Right renal cortex interstitium (tissue), 3 donors: ENCODE measurements around the gene KPNA1. TPM values are rescaled to one million over a fixed set of nuclear protein-coding genes. Genes with fewer than 3 reads are reported as not detected.

Experiments used
- DNase-seq, 3 donors: peaks; one replicate each; pipeline ENCODE4 v3.0.0-alpha.2; 2013; ENCODE audit warnings: low read depth in 3 of 3, low spot score in 2 of 3
- polyA plus RNA-seq, 3 donors: library from polyadenylated mRNA; unstranded; fragments of 120-200 nt; gene quantifications; one replicate each; pipeline ENCODE4 v1.2.1, GENCODE V29; 2013; ENCODE audit not compliant: insufficient read length in 3 of 3

The KPNA1 gene
- polyA plus RNA-seq: 10 to 100 TPM; 47.2 to 51.6 (median 51.1) TPM

DNA sequence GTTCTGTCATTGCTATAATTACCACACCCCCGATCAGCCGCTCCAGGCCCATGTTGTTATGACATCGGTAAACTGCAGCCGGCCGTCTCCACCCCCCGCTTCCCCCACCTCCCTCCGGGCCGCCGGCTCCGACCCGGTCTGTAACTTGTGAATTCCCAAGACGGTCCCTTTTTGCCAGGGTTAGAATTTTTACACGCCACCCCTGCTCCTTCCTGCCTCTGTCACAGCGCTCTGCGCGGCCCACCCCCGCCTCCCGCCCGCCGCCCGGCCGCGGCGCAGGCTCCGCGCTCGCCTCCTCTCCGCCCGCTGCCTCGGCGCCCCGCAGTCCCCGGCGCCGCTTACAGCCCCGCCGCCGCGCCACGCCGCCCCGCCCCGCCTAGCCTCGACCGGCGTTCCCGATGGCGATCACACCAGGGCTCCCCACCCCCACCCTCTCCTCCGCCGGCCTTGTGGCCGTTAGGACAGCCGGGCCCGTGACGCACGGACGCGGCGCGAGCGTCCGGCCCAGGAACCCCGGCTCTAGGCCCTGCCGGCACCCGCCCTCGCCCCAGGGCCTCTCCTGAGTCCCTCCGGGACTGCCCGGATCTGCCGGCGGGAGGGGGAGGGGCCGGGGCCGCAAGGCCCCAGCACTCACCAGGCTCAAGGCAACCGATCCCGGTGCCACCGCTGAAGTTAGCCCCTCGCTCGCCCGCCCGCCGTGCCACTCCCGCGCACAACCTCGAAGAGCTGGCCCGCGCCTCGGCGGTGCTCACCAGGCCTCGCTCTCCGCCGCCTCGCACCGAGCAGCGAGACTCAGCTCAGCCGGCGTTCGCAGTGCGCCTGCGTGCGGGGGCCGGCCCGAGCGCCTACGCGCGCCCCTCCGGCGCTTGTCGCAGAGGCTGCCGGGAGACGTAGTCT is at the start of gene KPNA1:
Gene KPNA1, minus strand, starts transcription at position 817 of the 897 bp plus-strand sequence. CDS start 18,374 bp downstream, outside the sequence.
- DNase-seq: peak; percentile 64 to 86 (median 78)

GRCh38 chr3:122564155-122564912 is 49.6 kb upstream of the KPNA1 start, which contains the start of the genes DTX3L and PARP9:
DTX3L (plus strand) TSS chr3:122564338; CDS start chr3:122564427, 89 bp downstream.
PARP9 (minus strand) TSS chr3:122564300; CDS start chr3:122559620, 4,680 bp downstream.
- DNase-seq: peak in 2 of 3 donors; percentile 47 to 74

DNA sequence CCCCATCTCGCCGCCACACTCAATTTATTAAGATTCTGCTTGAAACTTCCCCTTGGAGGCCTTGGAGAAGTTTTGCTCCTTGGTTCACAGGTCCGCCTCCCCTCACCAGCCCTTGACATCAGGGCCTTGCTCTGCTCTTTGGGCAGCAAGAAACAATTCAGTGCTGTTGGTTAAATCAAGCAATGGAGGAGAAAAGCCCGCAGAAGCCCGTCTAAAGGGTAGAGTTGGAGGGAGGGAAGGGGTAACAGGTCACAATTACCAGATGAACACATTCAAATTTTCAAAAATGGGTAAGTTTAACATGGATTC is 48.9 kb upstream of the KPNA1 start:
- no peak for DNase-seq

DNA sequence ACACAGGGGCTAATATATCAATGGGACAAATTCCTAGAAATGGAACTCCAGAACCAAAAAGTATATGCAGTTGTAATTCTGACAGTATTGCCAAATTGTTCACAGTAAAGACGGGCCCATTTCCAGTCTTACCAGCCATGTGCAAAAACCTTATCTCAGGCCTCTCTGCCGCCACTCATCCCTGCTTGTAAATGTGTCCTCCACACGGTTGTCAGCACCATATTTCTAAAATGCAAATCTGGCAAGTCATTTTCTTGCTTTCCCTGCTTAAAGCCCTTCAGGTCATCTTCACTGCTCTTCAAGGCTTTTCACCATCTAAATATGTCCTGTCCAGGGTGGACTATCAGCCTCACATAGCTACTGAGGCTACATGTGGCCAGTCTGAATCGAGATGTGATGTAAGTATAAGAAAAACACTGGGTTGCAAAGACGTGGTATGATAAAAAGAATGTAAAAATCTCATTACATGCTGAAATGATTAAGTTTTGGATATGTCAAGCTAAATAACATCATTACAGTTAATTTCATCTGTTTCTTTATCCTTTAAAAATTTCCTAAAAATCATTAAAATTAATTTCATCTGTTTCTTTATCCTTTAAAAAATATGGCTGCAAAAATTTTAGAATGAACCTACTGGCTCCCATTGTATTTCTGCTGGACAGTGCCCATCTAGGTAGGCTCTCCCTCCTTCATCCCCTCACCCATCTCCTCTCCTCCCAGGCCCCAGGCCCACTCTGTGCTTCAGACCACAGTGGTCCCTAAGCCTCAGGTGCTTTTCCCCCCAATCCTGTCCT is 48.4 kb upstream of the KPNA1 start:
- no peak for DNase-seq

DNA sequence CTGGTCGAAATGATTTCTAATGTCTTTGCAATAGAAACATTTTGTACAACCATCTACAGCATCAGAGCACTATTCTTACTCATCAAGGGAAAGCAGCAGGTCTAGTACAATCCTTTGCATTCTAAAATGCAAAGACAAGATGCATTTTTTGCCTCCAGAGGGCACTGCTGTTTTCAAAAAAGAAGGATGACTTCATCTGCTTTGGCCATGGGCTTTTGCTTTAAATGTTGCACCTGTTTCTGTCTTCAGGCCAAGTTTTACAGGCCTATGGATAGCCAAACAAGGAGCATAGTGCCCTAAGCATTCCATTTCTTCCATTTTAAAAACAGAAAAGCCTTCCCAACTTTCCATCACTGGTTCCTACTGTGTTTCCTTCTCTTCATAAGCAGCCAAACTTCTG is 45.9 kb upstream of the KPNA1 start:
- peak in 1 of 3 donors; percentile 52 for DNase-seq

DNA sequence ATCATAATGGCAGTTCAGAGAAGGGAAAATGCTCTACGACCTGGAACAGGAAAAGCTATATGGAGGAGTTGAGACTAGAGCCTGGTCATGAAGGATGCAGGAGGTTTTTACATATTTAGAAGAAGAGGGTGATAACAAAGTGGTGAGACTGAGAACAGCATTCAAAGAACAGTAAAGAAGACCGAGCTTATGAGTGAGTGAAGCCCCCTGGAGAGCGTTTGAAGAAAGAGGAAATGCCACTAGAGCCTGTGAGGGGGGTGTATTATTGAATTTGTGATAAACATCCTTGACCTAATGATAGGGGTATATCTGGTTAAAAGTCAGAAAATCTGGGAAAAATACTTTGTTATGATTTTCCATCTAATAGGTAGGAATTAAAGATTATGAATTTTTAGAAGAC is 45.2 kb upstream of the KPNA1 start:
- DNase-seq: no peak

DNA sequence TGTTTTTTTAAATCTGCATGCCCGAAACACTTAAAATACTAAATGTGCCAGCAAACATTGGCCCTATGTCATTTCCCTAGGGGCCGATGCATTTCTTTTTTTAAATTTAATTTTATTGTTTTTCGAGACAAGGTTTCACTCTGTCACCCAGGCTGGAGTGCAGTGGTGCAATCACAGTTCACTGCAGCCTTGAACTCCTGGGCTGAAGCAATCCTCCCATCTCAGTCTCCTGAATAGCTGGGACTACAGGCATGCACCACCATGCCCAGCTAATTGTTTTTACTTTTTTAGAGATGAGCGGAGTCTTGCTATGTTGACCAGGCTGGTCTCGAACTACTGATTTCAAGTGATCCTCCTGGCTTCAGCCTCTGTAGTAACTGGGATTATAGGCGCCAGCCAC is 43.9 kb upstream of the KPNA1 start:
- no peak for DNase-seq

DNA sequence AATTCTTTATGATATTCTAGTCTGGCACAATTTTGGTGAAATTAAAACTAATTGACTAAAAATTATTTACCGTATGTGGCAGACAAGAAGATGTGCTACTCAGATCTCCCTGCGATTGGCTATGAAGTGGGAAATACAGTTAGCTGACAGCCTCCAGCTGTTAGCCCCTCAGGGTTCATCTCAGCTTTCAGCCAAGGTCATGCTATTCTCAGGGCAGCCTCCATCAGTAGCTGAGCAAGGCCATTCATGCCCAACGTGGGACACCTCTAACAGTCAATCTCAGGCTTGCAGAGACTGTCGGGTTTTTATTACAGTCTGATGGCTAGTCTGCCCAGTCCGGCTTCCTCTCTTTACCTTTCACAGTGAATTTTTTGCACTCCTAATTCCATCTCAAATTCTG is 42.6 kb upstream of the KPNA1 start:
- DNase-seq: peak in 1 of 3 donors; percentile 23

- DNase-seq: no peak
Observed at GRCh38 chr3:122555275-122556071, 40.7 kb upstream of the KPNA1 start.

GRCh38 chr3:122553171-122553570 is 38.4 kb upstream of the KPNA1 start:
- no peak for DNase-seq

- no peak for DNase-seq
Observed at GRCh38 chr3:122548619-122549018, 33.9 kb upstream of the KPNA1 start.

DNA sequence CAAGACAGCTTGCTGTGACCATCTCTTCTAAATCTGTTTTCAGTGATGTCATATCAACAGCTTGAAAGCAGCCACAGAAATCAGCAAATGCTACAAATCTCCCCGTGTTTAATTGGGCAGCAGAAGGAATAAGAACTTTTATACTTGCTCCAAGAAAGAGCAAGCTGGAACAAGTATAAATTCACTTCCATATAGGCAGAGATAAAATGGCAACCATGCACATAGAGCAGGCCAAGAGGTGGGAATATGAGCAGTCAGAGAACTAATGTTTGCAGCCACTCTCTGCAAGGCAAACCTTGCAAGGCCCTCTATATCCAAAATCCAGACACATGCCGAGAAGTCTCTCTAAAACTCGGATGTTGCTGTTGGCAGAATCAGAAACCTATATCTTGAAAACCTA is 33.3 kb upstream of the KPNA1 start:
- no peak for DNase-seq

GRCh38 chr3:122546151-122546550 is 31.4 kb upstream of the KPNA1 start:
- DNase-seq: no peak

DNA sequence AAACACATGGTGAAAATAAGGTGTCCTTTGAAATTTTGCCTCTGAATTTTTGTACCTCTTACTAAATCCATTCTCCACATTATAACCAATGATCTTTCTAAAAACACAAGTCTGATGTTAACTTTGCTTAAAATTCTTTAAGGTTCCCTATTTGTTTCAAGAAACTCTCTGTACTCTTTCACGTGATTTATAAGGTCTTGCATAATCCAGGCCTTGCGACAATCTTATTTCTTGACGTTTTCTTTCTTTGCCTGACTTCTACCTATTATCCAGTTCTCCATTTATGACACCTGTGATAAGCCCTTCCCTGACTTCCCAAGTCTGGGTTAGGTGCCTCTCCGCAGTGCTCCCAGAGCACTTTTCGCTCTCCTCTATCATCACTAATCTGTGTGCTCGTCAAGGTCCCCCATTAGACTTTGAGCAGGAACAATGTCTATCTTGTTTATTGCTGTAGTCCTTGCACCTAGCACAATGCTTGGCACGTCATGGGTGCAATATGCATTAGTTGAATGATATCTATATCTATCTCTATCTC is 24.3 kb upstream of the KPNA1 start:
- no peak for DNase-seq

DNA sequence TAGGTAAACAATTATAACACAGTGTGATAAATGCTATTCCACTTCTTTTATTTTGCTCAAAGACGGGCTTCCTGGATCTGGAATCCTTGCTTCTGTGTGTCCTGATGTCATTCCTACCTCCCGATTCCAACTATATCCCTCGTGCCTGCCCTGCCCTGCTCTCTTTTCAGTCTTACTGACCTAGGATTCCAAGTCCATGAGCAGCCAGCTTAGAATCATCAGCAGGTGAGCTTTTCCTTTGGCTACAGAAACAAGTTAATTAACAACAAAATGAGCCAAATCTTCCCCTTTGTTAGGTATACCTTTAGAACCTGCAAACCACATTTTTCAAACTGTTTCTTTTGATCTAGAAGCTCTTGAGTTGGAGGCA is 21.9 kb upstream of the KPNA1 start:
- no peak for DNase-seq

DNA sequence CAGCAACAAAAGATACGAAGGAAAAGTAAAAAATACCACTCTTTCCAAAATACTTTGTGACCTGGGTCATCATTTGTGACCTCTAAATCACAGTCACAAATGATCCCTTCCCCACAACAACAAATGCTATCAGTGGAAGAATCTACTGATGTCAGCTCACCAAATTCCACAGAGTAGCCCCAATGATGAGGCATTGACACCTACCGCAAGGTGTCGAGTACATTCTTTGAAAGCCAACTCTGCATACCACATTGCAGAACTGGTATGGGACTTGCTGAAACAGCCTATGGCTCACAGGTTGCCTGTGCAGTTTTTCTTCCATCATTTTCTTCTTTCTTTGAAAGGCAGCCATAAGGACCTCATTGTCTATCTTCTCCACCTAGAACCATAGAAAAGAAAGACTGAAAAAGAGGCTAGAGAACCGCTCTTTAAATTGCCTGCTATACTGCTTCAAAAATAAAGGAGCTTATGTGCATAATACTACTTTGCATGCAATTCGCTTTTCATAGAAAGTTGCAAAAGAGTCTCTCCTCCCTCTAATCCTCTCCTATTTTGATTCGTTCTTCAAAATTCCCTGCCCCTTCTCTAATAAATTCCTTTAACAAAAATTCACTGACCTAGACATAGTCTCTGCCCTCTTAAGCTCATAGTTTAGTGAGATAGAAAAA is 21.4 kb upstream of the KPNA1 start:
- no peak for DNase-seq

GRCh38 chr3:122533931-122534334 is 19.2 kb upstream of the KPNA1 start:
- DNase-seq: no peak

DNA sequence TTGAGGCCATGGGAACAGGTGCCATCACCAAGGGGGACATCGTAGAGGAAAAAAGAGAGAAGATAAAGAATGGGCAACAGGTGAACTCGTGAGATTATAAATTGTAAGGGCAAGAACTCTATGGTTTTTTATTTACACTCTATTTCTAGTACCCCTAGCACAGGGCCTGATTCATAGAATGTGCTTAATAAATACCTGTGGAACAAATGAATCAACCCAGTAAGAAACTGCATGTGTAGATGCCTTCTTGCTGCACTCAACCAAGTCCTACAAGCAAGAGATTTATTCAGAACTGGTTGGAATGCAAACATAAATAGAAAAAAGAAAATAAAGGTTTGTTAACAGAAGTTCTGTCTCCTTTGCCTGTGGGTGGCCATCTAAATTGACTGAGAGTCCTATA is 18.7 kb upstream of the KPNA1 start:
- DNase-seq: no peak

DNA sequence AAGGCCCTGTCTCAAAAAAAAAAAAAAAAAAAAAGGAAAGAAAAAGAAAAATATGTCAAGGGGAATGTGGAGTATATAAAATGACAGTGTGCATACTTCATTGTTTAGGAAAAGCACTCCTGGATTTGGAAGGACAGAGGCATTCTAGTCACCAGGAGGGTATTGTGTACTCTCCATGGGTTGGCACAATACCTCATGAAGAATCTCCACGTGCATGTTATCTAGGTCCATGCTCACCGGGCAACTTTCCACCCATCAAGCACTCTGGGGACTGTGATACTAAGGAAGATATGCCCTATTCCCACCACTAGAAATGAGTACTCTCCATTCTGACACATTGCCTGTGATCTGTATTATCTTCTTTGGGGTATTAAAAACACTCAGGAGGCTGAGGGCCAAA is 15.4 kb upstream of the KPNA1 start:
- DNase-seq: no peak
